CD4-positive, alpha-beta T cell treated with Interleukin-6 at 100 ng/mL for 8 hours (primary cell): ENCODE results near the gene TTC31.

ENCODE experiments used
- DNase-seq: peaks from one replicate; pipeline ENCODE4 v3.0.0-alpha.2; 2020; ENCODE audit warnings: mixed read lengths, low spot score

The TTC31 gene

DNA sequence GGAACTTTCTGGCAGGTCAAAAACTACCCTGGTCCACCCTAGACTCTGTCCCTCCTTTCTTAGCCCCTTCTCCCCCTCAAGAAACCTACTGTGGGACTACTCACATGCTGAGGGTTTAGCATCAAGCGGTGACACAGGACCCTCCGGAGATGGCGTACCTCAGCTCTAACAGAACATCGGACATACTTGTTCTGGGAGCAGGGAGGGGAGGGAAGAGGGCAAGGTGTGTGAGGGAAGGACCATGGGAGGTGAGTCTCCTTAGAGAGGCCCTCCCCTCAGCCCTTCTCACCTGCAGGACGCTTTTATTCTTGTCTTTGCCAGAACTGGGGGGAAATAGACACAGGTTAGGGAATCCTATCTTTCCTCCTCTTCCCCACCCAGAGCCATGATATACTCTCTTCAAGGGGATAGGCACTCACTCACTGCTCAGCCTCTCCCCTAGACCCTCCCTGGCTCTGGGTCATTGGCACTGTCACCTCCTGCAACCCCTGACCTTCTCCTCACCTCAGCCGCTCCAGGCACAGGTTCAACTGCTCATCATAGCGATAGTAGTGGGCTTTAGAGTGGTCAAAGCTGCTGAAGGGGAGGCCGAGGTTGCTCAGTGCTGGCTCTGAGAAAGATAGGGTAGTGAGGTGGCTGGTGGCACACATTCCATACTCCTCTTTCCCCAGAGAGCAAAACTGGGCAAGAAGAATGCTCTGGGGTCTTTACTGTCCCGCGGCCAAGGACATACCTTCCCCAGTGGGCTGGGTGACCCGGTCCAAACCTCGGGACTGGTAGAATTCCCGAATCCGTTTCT is 22.8 kb downstream of the TTC31 start:
- DNase-seq, result no peak

DNA sequence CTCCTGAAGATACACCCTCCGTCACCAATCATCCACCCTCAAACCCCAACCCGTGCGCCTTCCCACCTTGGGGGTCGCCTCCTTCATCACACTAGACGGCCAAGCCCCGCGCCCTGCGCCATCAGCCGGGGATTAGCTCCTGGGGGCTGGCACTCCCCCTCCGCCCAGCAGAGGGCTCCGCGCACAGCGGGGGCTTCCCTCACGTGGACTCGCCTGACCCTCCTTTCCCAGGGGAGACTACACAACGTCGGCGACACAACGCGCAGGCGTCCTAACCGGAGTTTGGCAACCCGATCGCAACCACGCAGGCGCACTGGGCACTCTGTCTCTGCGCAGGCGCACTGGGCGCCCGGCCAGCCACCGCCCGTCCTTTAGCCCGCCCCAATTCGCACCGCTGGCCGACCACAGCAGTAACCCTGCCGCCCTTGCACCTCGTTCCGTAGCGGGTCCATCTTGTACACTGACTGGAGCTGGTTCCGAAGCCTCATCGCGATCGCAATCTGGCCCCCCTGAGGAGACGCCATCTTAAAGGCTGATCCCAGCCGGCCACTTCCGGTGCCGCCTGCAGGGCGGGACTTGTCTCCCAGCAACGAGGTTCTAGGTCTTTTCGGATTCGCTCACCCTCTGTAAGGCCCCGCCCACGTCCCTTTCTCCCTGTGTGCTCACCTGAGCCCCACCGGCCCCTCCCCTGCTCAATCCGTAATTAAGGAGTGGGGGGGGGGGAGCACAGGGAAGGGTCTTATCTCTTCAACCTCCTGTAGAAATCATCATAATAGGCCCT is 24.5 kb downstream of the TTC31 start, which contains the start of gene PCGF1:
TSS of gene PCGF1 (minus strand) at position 551 of the 781 bp plus-strand sequence. CDS start at position 524, 27 bp downstream.
- peak; percentile 98 for DNase-seq

DNA sequence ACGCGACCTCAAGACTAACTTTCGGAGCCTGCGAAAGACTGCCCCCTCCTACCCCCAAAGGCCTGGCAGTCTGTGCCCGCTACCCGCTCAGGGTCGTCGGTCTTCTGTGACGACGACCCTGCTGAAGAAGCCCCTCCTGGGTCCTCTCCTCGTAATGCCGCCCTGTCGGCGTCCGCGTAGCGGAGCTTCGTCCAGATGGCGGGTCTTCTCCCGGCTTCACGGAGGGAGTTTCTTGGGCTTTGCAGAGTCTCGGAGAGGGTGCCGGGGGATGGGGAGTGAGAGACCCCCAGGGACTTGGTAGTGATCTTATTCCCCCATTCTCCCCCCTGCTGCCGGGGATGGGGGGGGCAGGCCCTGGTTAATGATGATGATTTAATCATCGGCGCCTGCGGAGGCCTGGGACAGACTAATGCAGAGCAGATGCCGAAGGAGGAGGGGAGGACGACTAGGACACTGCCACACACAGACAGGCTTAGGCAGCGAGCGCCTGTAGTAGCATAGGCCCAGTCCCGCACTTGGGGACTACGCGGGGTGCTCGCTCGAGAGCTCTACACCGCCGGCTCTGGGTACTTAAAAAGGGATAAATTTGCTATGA is 25.1 kb downstream of the TTC31 start:
- DNase-seq, result no peak

DNA sequence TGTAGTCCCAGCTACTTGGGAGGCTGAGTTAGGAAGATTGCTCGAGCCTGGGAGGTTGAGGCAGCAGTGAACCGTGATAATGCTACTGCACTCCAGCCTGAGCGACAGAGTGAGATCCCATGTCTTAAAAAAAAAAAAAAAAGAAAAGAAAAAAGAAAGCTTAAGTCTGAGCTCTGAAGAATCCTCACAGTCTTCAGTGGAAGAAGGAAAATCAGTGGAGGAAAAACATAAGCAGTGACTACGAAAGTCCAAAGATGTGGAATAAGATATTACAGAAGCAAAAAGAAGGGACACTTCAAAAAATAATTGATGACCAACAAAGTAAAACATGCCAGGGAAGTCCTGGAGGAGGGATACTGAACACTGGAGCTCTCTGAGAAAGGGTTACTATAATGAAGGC is 27.4 kb downstream of the TTC31 start:
- no peak for DNase-seq

DNA sequence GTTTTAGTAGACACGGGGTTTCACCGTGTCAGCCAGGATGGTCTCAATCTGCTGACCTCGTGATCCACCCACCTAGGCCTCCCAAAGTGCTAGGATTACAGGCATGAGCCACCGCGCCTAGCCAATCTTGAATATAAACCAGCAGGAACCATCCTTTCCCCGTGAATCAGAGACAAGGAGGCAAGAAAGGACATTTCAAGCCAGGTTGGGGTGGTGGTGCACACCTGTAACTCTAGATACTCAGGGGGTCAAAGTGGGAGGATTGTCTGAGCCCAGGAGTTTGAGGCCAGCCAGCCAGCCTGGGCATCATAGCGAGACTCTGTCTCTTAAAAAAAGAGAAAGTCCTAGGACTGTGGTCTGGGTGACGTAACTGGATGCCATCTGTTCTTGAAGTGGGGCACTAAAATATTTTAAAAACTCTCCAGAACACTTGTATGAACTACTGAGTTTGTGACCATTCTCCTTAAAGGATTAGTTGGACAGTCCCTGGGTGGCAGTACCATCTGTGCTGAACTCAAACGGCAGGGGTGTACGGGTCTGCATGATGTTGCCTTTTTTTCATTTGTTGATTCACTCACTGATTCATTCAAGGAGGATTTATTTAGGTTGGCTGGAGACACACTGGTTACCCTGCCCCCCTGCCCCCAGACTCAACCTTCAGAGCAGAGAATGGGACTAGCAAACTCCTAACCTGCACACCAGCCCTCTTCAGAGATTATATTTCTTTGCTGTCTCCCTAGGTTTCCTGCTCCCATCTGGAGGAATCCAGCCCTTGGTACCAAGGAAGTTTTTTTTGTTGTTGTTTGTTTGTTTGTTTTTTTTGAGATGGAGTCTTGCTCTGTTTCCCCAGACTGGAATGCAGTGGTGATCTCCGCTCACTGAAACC is 28.5 kb downstream of the TTC31 start:
- no peak for DNase-seq

DNA sequence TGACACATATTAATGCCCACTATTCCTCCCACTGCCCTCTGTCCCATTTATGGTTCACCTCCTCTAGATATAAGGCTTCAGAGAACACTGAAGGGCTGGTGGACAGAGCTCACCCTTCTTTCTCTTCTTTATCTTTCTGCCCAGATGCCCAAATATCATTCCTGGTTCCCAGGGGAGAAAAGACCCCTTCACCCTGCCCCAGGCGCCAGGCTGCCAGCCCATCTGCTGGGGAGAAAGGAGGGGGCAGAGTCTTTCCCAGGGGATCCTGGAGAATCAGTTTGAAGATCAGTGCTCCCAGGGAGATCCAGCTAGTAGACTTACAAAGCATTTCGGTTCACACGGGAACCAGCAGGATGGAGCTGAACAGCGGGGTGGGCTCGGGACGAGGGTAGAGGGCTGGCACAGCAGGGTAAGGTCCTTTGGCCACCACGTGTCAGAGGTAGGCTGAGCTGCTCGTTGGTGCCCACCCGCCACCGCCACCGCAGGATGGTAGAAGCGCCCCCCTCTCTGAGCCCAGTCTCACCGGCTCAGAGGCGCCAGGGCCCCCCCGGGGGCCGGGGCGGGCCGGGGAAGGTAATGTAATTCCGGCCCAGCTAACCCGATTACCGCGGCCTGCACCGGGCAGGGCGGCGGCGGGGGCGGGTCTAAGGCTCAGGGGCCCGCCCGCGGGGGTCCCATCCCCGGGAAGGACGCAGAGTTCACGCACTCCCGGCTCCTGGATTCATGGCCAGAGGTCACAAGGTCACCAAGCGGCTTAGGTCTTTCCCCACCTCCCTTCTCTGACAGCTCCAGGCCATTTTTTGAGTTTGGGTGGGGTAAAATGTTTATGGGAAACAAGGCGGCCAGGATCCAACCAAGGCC is 30.1 kb downstream of the TTC31 start:
- no peak for DNase-seq

DNA sequence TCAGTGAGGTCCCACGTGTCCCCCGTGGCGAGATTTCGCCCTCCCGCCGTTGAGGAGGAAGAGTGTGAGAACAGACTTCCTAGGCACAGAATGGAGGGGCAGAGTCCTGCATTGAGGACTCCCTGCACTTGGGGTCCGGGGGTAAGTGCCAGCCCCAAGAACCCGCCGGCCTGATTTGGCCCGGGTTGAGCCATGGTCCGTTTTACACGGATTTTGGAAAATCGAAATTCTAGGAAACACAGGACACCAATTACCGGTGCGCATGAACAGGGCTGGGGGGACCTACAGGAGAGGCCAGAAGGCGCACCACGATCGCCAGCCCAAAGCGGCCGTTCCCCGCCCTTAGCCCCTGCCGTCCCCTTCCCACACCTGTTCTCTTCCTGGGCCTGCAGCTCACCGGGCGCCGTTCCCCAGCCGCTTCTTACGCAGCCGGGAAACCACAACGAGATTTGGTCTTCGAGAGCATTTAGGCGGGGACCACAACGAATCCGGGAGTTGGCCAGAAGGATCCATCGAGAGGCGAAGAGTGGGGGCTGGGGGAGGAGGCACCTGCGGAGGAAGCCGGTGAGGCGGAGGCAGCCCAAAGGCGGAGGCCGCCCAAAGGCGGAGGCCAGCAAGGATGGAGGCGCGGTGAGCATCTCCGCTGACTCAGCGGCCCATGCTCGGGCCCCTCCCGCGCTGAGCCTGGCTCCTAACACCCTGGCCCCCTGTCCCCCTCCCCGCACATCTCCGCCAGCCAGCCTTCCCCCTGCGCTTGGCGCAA is 30.9 kb downstream of the TTC31 start:
- no peak for DNase-seq

DNA sequence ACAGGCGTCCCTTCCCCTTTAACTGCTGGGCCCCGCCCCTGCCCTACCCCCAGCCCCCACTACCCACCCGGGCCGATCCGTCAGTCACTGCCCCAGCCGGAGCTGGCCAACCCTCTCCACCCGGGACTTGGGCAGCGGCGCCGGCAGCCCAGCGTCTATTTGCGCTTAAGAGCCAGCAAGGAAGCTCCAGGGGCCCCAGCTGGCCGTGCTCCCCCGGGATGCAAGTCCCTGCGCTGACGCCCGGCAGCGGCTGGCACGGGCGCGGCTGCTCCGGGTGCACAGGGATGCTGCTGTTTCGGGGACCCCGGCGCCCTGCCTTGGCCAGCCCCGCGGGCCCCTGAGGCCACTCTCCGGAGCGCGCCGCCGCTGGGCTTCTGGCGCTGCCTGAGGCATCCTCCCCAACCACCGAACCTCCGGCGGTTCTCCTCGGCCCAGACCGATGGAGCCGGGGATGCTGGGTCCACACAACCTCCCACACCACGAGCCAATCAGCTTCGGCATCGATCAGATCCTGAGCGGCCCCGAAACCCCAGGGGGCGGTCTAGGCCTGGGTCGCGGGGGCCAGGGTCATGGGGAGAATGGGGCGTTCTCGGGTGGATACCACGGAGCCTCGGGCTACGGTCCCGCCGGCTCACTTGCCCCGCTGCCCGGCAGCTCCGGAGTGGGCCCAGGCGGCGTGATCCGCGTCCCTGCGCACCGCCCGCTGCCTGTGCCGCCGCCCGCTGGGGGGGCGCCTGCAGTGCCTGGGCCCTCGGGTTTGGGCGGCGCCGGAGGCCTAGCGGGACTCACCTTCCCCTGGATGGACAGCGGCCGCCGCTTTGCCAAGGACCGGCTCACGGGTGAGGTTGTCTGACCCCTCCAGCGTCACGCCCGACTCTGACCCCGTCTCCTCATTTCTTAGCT is 31.7 kb downstream of the TTC31 start, which contains the start of gene TLX2:
TSS of gene TLX2 (plus strand) at position 83 of the 903 bp plus-strand sequence. CDS start at position 440, 357 bp downstream.
- DNase-seq, result no peak

DNA sequence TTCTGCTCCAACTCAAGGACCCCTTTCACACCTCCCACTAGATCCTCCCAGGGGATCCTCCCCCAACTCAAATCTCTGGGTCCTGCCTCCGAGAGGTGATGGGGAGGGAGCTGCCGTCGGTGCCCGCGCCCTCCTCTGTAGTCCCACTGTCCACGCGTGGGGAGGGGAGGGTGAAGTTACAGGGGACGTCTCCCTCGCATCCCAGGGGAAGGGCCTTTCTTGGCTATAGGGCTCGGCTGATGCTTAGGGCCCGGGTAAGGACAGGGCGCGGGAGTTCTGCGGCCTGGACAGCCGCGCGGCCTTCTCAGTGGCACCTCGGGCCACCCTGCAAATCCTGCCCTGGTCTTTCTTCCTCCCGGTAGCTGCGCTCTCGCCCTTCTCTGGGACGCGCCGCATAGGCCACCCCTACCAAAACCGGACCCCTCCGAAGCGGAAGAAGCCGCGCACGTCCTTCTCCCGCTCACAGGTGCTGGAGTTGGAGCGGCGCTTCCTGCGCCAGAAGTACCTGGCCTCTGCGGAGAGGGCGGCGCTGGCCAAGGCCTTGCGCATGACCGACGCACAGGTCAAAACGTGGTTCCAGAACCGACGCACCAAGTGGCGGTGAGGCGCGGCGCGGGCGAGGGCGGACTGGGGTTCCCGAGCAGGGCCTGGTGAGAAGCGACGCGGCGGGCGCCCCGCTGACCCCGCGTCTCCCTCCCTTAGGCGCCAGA is 32.5 kb downstream of the TTC31 start:
- DNase-seq, result no peak

DNA sequence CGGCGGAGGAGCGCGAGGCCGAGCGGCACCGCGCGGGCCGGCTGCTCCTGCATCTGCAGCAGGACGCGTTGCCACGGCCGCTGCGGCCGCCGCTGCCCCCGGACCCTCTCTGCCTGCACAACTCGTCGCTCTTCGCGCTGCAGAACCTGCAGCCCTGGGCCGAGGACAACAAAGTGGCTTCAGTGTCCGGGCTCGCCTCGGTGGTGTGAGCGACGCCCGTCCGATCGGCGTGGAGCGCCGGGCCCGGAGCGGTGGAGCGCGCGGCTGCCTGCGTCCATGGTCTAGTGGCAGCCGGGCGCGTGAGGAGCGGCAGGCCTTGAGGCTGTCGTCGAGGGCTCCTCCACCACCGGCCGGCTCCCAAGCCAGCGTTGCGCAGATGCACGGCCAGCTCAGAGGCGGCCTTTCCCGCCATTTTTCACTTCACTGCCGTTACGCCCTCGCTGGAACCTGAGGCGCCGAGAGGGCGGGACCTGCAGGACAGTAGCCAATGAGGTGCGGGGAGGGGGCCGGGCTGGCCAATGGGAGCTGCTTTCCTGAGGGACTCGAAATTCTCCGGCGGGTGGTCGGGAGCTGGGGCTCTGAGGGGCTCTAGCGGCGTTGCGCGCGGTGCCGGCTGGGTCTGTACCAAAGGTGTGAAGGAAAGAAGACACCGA is 33.2 kb downstream of the TTC31 start:
- peak; percentile 71 for DNase-seq

DNA sequence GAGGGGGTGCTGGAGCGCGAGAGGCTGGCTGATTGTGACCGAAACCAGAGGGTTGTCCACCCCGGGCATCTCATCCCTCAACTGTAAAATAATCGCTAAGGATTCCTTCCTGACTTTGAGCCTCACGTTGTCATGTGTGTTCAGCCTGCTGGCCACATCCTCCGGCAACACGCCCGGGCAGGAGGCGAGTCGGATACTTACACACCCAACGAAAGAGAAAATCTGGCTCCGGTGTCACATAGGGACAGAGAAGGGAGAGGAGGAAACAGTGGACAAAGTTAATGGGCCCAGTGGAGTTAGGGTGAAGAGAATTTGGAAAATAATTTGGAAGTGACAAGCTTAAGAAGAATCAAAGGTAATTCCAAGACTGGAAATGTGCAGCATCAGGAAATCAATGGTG is 33.8 kb downstream of the TTC31 start:
- DNase-seq, result no peak

DNA sequence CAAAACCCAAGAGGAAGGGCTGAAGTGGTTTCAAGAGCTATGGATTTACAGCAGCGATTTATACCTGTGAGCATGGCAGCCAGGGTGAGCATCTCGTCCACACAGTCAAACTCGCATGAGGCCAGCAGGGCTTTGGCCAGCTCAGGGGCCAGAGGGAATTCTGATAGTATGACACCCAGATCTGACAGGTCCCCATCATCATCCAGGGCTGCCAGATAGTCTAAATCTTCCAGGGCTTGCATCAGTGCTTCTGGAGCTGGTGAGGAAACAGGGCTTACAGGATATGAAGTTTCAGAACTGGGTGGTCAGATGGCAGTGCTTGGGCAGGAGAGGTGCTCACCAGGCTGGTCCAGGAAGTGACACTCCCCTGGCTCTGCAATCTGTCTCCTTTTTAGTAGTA is 39.6 kb downstream of the TTC31 start:
- no peak for DNase-seq

DNA sequence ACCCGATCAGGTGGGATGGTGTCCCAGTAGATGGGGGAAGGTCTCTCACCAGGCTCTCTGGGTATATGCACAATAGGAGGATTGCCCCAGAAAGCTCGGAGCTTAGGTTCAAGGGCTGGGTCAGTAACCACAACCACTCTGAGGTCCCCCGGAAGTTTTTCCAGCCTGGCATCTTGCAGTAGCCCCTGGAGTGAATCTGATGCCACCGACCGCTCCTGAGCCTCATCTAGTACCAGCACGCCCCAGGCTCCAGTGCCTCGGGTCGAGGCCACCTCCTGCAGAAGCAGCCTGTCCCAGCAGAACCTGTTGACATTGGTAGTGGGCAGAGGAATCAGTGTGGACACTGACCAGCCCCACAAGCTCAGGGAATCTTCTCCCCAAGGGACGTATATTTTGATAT is 41.1 kb downstream of the TTC31 start:
- no peak for DNase-seq

DNA sequence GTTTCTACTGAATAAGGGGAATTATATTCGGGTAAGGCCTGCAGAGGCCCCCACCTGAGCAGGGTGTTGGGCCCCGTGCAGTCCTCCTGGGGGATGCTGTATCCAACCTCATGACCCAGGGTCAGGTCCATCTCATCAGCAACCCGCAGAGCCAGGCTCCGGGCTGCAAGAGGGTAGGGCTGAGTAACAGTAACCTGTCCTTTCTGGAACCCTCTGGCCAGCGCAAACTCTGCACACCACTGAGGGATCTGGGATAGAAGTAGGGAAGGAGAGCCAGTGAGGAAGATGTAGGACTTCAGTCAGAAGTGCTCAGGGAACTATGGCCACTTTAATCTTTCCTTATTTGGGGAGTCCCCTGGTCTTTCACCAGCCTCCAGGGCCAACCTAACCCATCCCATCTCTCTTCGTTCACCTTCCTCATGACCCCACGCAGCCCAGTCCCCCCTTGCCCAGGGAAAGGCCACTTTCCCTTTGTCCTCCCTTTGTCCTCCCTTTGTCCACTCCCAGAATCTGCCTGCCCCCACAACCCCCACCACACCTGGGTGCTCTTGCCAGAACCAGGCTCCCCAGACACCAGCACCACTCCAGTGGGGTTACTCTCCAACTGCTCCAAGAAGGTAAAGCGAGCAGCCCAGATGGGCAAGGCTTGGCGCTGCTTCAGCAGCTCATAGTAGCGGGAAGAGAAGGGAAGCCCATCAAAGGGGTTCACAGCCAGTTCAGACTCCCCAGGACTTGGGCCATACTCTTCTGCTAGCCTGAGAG is 42.3 kb downstream of the TTC31 start:
- DNase-seq, result no peak

DNA sequence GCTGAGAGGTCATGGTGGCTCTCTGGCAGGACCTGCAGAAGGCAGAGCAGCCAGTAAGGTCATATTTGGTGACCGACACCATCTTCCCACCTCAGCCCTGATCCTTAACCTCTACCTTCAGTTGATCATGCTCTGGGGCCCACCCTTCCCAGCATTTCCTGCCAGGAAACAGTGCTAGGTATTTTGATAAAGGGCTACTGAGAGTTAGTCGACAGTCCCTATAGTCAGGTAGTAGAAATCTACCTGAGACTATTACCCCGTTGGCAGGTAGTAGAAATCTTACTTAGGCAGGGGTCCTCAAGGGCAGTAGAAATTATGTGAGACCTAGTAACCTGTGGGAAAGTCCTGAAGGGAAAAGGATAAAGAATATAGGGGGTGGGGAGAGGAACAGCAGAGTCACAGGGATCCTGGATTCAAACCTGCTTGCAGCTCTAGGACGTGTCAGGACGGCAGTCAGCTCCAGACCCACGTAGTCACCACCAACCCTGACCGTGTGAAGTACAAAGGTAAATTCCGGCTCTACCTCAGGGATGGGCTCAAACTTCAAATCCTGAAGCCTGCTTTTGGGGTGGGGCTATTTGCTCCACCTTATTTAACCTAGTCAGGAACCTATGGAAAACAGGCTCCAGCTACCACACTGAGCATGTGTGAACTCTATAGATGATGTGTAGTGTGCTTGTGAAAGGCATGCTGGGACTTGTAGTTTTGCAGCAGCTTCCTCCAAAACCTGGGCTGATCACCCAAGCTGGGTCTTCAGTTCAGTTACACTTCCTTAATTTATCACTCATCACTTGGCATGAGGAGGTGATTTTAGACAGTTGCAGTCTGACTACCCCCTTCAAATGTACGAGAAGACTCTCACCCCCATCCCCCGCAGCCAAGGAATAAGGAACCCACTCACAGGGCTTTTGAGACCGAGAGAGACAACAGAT is 43.1 kb downstream of the TTC31 start, which contains the start of gene DQX1:
TSS of gene DQX1 (minus strand) at position 515 of the 932 bp plus-strand sequence. CDS start at position 13, 502 bp downstream.
- DNase-seq, result no peak
